Right kidney (tissue), 1 donor: Measurements from ENCODE around the gene MYO10.
"Not testable (repeated sequence)": the region's sequence is repeated elsewhere in the genome, so short reads cannot be mapped to it uniquely, and the experiment has no call there.

Experiments used
- DNase-seq: peaks from one replicate; pipeline ENCODE4 v3.0.0-alpha.2; 2016

The MYO10 gene

GRCh38 chr5:16781828-16782626, 154.1 kb downstream of the MYO10 start:
- no peak for DNase-seq

GRCh38 chr5:16780325-16780724, 155.8 kb downstream of the MYO10 start:
- no peak for DNase-seq

GRCh38 chr5:16777432-16777831, 158.7 kb downstream of the MYO10 start:
- no peak for DNase-seq

GRCh38 chr5:16776611-16777251, 159.4 kb downstream of the MYO10 start:
- no peak for DNase-seq

GRCh38 chr5:16774806-16775205, 161.3 kb downstream of the MYO10 start:
- no peak for DNase-seq

GRCh38 chr5:16773991-16774390, 162.1 kb downstream of the MYO10 start:
- no peak for DNase-seq

- no peak for DNase-seq
Measured at GRCh38 chr5:16772556-16772955, 163.5 kb downstream of the MYO10 start.

- no peak for DNase-seq
Measured at GRCh38 chr5:16768184-16768583, 167.9 kb downstream of the MYO10 start.

GRCh38 chr5:16763211-16763610, 172.9 kb downstream of the MYO10 start:
- no peak for DNase-seq

- no peak for DNase-seq
Measured at GRCh38 chr5:16759147-16759773, 176.8 kb downstream of the MYO10 start.

- DNase-seq, result no peak
Measured at GRCh38 chr5:16757989-16758501, 178.0 kb downstream of the MYO10 start.

- DNase-seq, result not testable (repeated sequence)
Measured at GRCh38 chr5:16757577-16757976, 178.5 kb downstream of the MYO10 start.

GRCh38 chr5:16757146-16757545, 178.9 kb downstream of the MYO10 start:
- no peak for DNase-seq

GRCh38 chr5:16756692-16757091, 179.4 kb downstream of the MYO10 start:
- no peak for DNase-seq

GRCh38 chr5:16755641-16756040, 180.4 kb downstream of the MYO10 start:
- DNase-seq, result no peak

GRCh38 chr5:16754601-16755000, 181.5 kb downstream of the MYO10 start:
- DNase-seq, result no peak

- DNase-seq, result no peak
Measured at GRCh38 chr5:16754086-16754485, 182.0 kb downstream of the MYO10 start.

GRCh38 chr5:16750445-16750844, 185.6 kb downstream of the MYO10 start:
- DNase-seq, result no peak

GRCh38 chr5:16749626-16750025, 186.5 kb downstream of the MYO10 start:
- DNase-seq, result no peak

- no peak for DNase-seq
Measured at GRCh38 chr5:16744164-16744880, 191.8 kb downstream of the MYO10 start.

GRCh38 chr5:16742938-16743337, 193.2 kb downstream of the MYO10 start:
- no peak for DNase-seq

- DNase-seq, result no peak
Measured at GRCh38 chr5:16740811-16741392, 195.2 kb downstream of the MYO10 start.
